ENCODE measurements around the gene CELF1.

CELF1 gene

DNA sequence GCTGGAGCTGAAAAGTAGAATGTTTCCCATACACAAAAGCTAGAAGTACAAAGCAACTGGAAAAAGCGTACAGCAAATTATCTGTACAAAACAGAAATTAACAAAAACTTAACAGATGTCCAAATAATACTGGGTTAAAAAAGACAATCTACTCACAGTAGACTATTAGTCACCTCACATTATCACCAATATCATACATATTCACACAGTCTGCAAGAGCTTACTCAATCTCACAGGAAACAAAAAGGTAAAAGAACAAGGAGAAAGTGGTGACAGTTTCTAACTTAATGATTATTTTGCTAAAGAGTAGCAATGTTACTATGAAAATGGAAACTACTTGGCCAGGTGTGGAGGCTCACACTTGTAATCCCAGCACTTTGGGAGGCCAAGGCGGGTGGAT, 11.9 kb downstream of the CELF1 start:
- TF ChIP-seq RAD21 (IDR thresholded peaks at IDR 0.05; ENCODE audit: low read depth): no peak
- TF ChIP-seq EGR1 (IDR thresholded peaks at IDR 0.05): no peak
- TF ChIP-seq, protein P1, sequence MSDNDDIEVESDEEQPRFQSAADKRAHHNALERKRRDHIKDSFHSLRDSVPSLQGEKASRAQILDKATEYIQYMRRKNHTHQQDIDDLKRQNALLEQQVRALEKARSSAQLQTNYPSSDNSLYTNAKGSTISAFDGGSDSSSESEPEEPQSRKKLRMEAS (IDR thresholded peaks at IDR 0.05): no peak
- TF ChIP-seq, protein P2, sequence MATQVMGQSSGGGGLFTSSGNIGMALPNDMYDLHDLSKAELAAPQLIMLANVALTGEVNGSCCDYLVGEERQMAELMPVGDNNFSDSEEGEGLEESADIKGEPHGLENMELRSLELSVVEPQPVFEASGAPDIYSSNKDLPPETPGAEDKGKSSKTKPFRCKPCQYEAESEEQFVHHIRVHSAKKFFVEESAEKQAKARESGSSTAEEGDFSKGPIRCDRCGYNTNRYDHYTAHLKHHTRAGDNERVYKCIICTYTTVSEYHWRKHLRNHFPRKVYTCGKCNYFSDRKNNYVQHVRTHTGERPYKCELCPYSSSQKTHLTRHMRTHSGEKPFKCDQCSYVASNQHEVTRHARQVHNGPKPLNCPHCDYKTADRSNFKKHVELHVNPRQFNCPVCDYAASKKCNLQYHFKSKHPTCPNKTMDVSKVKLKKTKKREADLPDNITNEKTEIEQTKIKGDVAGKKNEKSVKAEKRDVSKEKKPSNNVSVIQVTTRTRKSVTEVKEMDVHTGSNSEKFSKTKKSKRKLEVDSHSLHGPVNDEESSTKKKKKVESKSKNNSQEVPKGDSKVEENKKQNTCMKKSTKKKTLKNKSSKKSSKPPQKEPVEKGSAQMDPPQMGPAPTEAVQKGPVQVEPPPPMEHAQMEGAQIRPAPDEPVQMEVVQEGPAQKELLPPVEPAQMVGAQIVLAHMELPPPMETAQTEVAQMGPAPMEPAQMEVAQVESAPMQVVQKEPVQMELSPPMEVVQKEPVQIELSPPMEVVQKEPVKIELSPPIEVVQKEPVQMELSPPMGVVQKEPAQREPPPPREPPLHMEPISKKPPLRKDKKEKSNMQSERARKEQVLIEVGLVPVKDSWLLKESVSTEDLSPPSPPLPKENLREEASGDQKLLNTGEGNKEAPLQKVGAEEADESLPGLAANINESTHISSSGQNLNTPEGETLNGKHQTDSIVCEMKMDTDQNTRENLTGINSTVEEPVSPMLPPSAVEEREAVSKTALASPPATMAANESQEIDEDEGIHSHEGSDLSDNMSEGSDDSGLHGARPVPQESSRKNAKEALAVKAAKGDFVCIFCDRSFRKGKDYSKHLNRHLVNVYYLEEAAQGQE (IDR thresholded peaks at IDR 0.05; ENCODE audit: low read depth): no peak
- no peak for TF ChIP-seq YY1 (IDR thresholded peaks at IDR 0.05; ENCODE audit: low read depth)
- TF ChIP-seq CREB1 (IDR thresholded peaks at IDR 0.05; ENCODE audit: low read depth): no peak
- TF ChIP-seq, protein P3, sequence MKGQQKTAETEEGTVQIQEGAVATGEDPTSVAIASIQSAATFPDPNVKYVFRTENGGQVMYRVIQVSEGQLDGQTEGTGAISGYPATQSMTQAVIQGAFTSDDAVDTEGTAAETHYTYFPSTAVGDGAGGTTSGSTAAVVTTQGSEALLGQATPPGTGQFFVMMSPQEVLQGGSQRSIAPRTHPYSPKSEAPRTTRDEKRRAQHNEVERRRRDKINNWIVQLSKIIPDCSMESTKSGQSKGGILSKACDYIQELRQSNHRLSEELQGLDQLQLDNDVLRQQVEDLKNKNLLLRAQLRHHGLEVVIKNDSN (IDR thresholded peaks at IDR 0.05): no peak
- no peak for TF ChIP-seq EP300 (IDR thresholded peaks at IDR 0.05; ENCODE audit: borderline replicate concordance)
- TF ChIP-seq CEBPB (IDR thresholded peaks at IDR 0.05): no peak
- TF ChIP-seq ZBTB7A (IDR thresholded peaks at IDR 0.05; ENCODE audit: low read depth): no peak
- TF ChIP-seq TCF12 (IDR thresholded peaks at IDR 0.05; ENCODE audit: low read depth): no peak
- no peak for TF ChIP-seq FOXM1 (IDR thresholded peaks at IDR 0.05; ENCODE audit: borderline replicate concordance, low read depth)
- TF ChIP-seq TAF1 (IDR thresholded peaks at IDR 0.05; ENCODE audit: low read depth): no peak
- no peak for TF ChIP-seq TEAD4 (IDR thresholded peaks at IDR 0.05)
- no peak for TF ChIP-seq NFIC (IDR thresholded peaks at IDR 0.05)

DNA sequence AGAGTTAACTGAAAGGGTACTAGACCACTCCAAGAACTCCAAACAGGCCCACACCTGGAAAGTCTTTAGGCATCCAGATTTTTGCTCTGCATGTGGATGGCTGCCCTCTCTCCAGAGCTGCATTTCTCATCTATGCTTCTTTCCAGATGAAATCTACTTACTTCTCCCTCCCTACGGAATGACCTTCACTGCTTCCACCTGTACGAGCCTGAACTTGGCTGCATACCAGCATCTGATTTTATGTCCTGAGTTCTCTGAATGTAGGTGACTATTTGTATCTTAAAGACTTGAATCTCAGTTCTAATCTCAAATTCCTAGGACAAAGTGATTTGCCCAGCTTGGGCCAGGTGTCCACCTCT, 13.3 kb downstream of the CELF1 start:
- no peak for TF ChIP-seq ZBTB7A (IDR thresholded peaks at IDR 0.05; ENCODE audit: low read depth)
- no peak for TF ChIP-seq CEBPB (IDR thresholded peaks at IDR 0.05)
- TF ChIP-seq FOXM1 (IDR thresholded peaks at IDR 0.05; ENCODE audit: borderline replicate concordance, low read depth): no peak
- TF ChIP-seq, protein P3 (IDR thresholded peaks at IDR 0.05): no peak
- TF ChIP-seq TAF1 (IDR thresholded peaks at IDR 0.05; ENCODE audit: low read depth): no peak
- no peak for TF ChIP-seq YY1 (IDR thresholded peaks at IDR 0.05; ENCODE audit: low read depth)
- TF ChIP-seq CREB1 (IDR thresholded peaks at IDR 0.05; ENCODE audit: low read depth): no peak
- TF ChIP-seq NFIC (IDR thresholded peaks at IDR 0.05): no peak
- TF ChIP-seq EGR1 (IDR thresholded peaks at IDR 0.05): no peak
- TF ChIP-seq, protein P1 (IDR thresholded peaks at IDR 0.05): no peak
- TF ChIP-seq TCF12 (IDR thresholded peaks at IDR 0.05; ENCODE audit: low read depth): no peak
- TF ChIP-seq RAD21 (IDR thresholded peaks at IDR 0.05; ENCODE audit: low read depth): no peak

DNA sequence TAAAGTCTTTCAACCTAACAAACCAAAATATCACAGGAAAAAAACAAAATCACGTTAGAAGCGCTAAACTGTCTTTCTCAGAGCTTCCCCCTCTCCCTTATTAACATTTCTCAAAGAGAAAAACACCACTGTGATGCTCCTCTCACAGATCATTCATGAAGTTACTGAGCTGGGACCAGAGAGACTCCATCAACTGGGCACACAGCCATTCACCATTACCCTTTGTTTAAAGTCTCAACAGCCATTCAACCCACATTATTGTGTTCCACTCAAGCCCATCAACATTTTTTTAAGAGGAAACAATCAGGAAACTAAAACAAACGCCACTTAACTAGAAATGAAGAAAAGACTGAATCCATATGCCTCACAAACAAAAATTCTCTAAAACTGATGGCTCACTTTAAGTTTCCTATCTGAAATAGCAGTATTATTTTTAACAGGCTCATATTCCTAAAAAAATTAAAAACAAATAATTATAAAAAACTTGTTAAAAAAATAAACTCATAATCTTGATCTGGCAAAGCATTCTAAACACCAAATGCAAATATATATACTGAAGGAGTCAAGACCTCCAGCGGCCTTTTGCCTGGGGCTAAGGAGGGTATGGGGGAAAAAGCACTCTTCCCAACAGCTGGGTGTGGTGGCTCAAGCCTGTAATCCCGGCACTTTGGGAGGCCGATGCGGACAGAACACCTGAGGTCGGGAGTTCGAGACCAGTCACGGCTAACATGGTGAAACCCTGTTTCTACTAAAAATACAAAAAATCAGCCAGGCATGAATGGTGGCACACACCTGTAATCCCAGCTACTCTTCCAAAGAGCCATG, 14.0 kb downstream of the CELF1 start:
- no peak for TF ChIP-seq EGR1 (IDR thresholded peaks at IDR 0.05)
- TF ChIP-seq NFIC (IDR thresholded peaks at IDR 0.05): peak; percentile 46
- TF ChIP-seq TEAD4 (IDR thresholded peaks at IDR 0.05): 0 out of 2 replicates have a peak, but pooled peaks have one; percentile 16
- TF ChIP-seq, protein P2 (IDR thresholded peaks at IDR 0.05; ENCODE audit: low read depth): no peak
- TF ChIP-seq YY1 (IDR thresholded peaks at IDR 0.05; ENCODE audit: low read depth): 0 out of 2 replicates have a peak, but pooled peaks have one; percentile 21

DNA sequence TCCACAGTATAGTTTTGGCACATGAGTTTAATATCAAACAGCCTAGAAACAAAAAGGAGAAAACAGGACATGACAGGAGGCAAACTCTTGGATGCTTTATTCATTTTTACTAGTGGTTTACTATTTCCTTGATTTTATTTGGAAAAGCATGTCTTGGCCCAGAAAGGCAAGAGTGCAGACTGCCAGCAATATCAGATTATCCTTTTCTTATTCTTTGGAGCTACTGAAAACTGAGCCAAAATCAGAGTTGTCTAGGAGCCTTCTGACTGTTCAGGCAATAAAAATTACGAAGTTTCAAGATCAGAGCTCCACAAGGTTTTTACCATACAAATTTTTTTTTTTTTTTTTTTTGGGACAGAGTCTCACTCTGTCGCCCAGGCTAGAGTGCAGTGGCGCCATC, 16.0 kb downstream of the CELF1 start:
- TF ChIP-seq FOXM1 (IDR thresholded peaks at IDR 0.05; ENCODE audit: borderline replicate concordance, low read depth) (no peak), YY1 (IDR thresholded peaks at IDR 0.05; ENCODE audit: low read depth) (no peak), CREB1 (IDR thresholded peaks at IDR 0.05; ENCODE audit: low read depth) (no peak), TEAD4 (IDR thresholded peaks at IDR 0.05) (no peak)

DNA sequence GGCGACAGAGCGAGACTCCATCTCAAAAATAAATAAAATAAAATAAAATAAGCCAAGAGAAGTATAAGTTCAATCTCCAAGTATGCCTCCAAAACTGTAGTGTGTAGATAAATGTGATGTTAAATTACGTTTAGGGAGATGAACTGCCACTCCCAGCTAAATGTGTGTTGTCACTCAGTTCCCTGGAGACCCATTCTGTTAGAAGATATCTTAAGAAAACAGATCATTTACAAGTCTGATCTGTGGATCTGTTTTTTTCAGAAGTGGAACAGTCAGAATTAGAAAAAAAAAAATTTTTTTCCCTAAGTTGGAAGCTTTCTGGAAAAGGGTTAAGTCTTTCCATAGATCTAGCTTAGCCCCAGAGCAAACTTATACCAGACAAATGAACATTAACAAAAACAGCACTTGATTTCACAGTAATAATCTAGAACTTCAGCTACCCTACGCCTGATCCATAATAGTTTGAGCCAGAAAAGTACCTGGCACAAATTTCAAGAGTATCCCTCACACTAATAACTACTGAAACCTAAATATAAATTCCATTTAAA, 18.2 kb downstream of the CELF1 start:
- TF ChIP-seq, protein P2 (IDR thresholded peaks at IDR 0.05; ENCODE audit: low read depth): no peak
- TF ChIP-seq FOXM1 (IDR thresholded peaks at IDR 0.05; ENCODE audit: borderline replicate concordance, low read depth) (no peak), YY1 (IDR thresholded peaks at IDR 0.05; ENCODE audit: low read depth) (no peak), EGR1 (IDR thresholded peaks at IDR 0.05) (no peak), RAD21 (IDR thresholded peaks at IDR 0.05; ENCODE audit: low read depth) (no peak), TCF12 (IDR thresholded peaks at IDR 0.05; ENCODE audit: low read depth) (no peak), ZBTB7A (IDR thresholded peaks at IDR 0.05; ENCODE audit: low read depth) (no peak), TEAD4 (IDR thresholded peaks at IDR 0.05) (no peak), TAF1 (IDR thresholded peaks at IDR 0.05; ENCODE audit: low read depth) (no peak), EP300 (IDR thresholded peaks at IDR 0.05; ENCODE audit: borderline replicate concordance) (no peak), CEBPB (IDR thresholded peaks at IDR 0.05) (no peak), CREB1 (IDR thresholded peaks at IDR 0.05; ENCODE audit: low read depth) (no peak), NFIC (IDR thresholded peaks at IDR 0.05) (no peak)
- TF ChIP-seq, protein P3 (IDR thresholded peaks at IDR 0.05): no peak
- TF ChIP-seq, protein P1 (IDR thresholded peaks at IDR 0.05): no peak

All from Ishikawa (cell line).